MCF 10A (cell line): Measurements from ENCODE around the gene CYP2R1. TPM values are rescaled to one million over a fixed set of nuclear protein-coding genes. Genes with fewer than 3 reads are reported as not detected.

Experiments used
- BruUV-seq: library from RNA; stranded (reverse); fragments of 400-500 nt; replicated peaks from 2 replicates; lab custom pipeline; 2021; lab: Mats Ljungman, UMichigan
- CTCF ChIA-PET: fragments of 300-600 bp; sonication (Branson Sonifier 250); formaldehyde crosslinking; extraction: SDS; loops from one replicate; lab custom pipeline; 2021; ENCODE audit warnings: antibody characterized with exemption, inconsistent platforms; lab: Yijun Ruan, JAX
- POLR2A ChIA-PET: fragments of 300-600, 350-650 bp; sonication (Branson Sonifier 250); formaldehyde crosslinking; extraction: SDS; loops from one replicate; lab custom pipeline; 2020; ENCODE audit warnings: antibody characterized with exemption, inconsistent platforms; lab: Yijun Ruan, JAX
- DNase-seq: peaks from one replicate; pipeline ENCODE4 v3.0.0-alpha.2; 2018; ENCODE audit not compliant: unreplicated experiment
- H3K27ac Mint-ChIP-seq: one replicate; pipeline ENCODE4 v1.8.0; 2022; ENCODE audit warnings: mild to moderate bottlenecking, low read depth, mixed read lengths; ENCODE audit not compliant: unreplicated experiment
- H3K27me3 Mint-ChIP-seq: one replicate; pipeline ENCODE4 v1.8.0; 2022; ENCODE audit warnings: mixed read lengths; ENCODE audit not compliant: insufficient read depth, unreplicated experiment
- H3K36me3 Mint-ChIP-seq: one replicate; pipeline ENCODE4 v1.8.0; 2022; ENCODE audit warnings: mild to moderate bottlenecking, moderate library complexity, mixed read lengths; ENCODE audit not compliant: insufficient read depth, unreplicated experiment
- H3K4me1 Mint-ChIP-seq: one replicate; pipeline ENCODE4 v1.8.0; 2022; ENCODE audit warnings: mixed read lengths; ENCODE audit not compliant: insufficient read depth, unreplicated experiment
- H3K4me3 Mint-ChIP-seq: one replicate; pipeline ENCODE4 v1.8.0; 2022; ENCODE audit warnings: mild to moderate bottlenecking, moderate library complexity, mixed read lengths; ENCODE audit not compliant: unreplicated experiment
- H3K9me3 Mint-ChIP-seq: one replicate; pipeline ENCODE4 v1.8.0; 2022; ENCODE audit warnings: mixed read lengths; ENCODE audit not compliant: unreplicated experiment
- intact Hi-C: fragments of 100-400 bp; cut with micrococcal nuclease; formaldehyde crosslinking; loops from 2 replicates; pipeline ENCODE4 v1.14.1; 2022
- total RNA-seq: library from RNA; stranded (reverse); gene quantifications from 2 replicates; pipeline ENCODE4 v1.2.3, GENCODE V29; 2022
- TF ChIP-seq, protein P1 (sequence below): fragments of 200-600 bp; IDR thresholded peaks from one replicate; pipeline ENCODE4 v1.8.0; 2022; ENCODE audit warnings: antibody characterized with exemption, mild to moderate bottlenecking; ENCODE audit not compliant: unreplicated experiment

CYP2R1 gene
- total RNA-seq, 1 experiment from 2014 or later = 20.5 TPM

DNA sequence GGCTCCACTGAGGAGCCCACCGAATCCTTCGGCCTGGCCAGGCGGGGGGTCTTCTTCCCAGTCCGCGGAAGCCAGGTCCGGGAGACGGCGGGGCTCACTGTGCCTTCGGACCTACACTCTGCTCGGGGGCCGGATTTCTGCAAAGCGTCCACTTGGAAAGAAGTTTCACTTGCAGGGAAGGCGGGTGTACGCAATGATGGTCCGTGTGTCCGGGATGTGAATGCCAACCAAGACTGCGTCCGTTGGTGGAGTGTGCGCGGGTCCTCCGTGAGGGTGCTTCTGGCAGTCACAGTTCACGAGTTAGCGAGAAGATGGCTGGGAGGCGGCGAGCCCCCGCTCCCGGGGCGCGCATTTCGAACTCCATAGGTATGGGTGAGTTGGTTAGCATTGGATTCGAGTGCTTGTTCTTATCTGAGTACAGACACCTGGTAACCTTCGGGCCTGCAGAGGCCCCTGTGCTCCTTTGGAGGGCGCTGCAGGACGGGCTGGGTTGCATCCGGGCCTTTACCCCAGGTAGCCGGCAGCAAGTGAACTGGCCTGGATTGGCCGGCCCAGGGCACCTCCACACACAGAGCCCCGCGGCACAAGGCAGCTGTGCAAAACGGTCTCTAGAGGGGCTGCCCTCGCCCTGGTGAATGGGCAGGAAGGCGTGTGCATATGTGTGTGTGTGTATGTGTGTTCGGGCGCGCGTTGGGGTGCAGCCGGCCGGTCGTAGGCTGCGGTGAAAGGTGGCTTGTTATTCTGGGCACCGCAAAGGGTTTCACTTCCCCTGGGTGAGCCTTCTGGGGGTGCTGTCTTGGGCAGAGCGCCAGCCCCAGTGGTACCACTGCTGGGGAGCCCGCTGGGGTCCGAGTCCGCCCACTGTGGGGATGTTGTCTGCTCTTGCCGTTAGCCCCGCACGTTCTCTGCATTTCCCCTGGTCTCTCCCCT lies 13.3 kb upstream of the CYP2R1 start:
- ChIA-PET POLR2A (interaction anchor here (3.6 kb wide), 1 partner anchor 14 kb away, joined by 19 read pairs; the partner anchor contains the start of gene CYP2R1), CTCF (interaction anchor here (0.6 to 7.7 kb wide), 7 partner anchors 11 to 371 kb away, joined by 3 to 292 read pairs (median 44); partner anchors contain the start of genes CALCB and CYP2R1)
- no TSS peak for BruUV-seq
- Mint-ChIP-seq H3K27me3 (no peaks in the 10 kb centered on the region), H3K9me3 (no peaks in the 10 kb centered on the region), H3K4me1 (peaks cover 19% of the 10 kb centered on the region), H3K36me3 (no peaks in the 10 kb centered on the region), H3K4me3 (no peak overlapping the region), H3K27ac (no peak overlapping the region)
- DNase-seq = no peak
- TF ChIP-seq, protein P1, sequence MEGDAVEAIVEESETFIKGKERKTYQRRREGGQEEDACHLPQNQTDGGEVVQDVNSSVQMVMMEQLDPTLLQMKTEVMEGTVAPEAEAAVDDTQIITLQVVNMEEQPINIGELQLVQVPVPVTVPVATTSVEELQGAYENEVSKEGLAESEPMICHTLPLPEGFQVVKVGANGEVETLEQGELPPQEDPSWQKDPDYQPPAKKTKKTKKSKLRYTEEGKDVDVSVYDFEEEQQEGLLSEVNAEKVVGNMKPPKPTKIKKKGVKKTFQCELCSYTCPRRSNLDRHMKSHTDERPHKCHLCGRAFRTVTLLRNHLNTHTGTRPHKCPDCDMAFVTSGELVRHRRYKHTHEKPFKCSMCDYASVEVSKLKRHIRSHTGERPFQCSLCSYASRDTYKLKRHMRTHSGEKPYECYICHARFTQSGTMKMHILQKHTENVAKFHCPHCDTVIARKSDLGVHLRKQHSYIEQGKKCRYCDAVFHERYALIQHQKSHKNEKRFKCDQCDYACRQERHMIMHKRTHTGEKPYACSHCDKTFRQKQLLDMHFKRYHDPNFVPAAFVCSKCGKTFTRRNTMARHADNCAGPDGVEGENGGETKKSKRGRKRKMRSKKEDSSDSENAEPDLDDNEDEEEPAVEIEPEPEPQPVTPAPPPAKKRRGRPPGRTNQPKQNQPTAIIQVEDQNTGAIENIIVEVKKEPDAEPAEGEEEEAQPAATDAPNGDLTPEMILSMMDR = no peak
- intact Hi-C loops = no loop called here

DNA sequence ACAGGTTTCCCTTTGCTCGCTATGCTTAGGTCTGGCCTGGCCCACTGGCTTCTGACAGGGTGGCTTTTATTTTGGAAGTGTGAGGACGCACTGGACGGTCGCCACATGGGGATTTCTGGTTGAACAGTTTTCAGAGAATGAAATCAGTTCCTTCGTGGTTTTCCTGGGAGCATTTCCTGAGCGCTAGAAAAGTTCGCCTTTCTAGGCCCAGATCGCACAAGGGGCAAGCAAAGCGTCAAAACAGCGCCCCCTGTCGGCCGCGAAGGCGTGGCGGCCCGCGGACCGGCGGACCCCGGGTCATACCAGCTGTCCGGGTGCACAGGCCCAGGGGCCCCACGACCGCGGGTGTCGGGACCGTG lies 12.7 kb upstream of the CYP2R1 start:
- Mint-ChIP-seq H3K27me3 (no peaks in the 10 kb centered on the region), H3K27ac (no peak overlapping the region), H3K9me3 (no peaks in the 10 kb centered on the region), H3K4me3 (no peak overlapping the region), H3K36me3 (no peaks in the 10 kb centered on the region), H3K4me1 (peaks cover 19% of the 10 kb centered on the region)
- CTCF ChIA-PET = interaction anchor here (0.6 to 5.9 kb wide), 6 partner anchors 11 to 370 kb away, joined by 3 to 54 read pairs (median 4); partner anchors contain the start of gene CYP2R1
- no TSS peak for BruUV-seq
- intact Hi-C loops = no loop called here
- POLR2A ChIA-PET = no interaction called here
- TF ChIP-seq, protein P1 = peak; percentile 76
- DNase-seq = peak; percentile 4

- ChIA-PET CTCF (interaction anchor here (0.6 to 3.0 kb wide), 11 partner anchors 11 to 380 kb away, joined by 3 to 17 read pairs (median 3); partner anchors contain the start of gene CYP2R1), POLR2A (interaction anchor here (0.7 to 1.5 kb wide), 4 partner anchors 11 to 382 kb away, joined by 3 to 16 read pairs (median 4); partner anchors contain the start of genes CYP2R1 and PSMA1)
- BruUV-seq = no TSS peak
- no peaks in the 10 kb centered on the region for H3K36me3 Mint-ChIP-seq
- intact Hi-C loops = no loop called here
- TF ChIP-seq, protein P1 = no peak
- H3K4me1 Mint-ChIP-seq = peaks cover 9% of the 10 kb centered on the region
- H3K27ac Mint-ChIP-seq = no peak overlapping the region
- H3K27me3 Mint-ChIP-seq = no peaks in the 10 kb centered on the region
- H3K9me3 Mint-ChIP-seq = no peaks in the 10 kb centered on the region
- H3K4me3 Mint-ChIP-seq = no peak overlapping the region
- peak; percentile 85 for DNase-seq
These were observed 10.8 kb upstream of the CYP2R1 start for GRCh38 chr11:14902650-14903350.

DNA sequence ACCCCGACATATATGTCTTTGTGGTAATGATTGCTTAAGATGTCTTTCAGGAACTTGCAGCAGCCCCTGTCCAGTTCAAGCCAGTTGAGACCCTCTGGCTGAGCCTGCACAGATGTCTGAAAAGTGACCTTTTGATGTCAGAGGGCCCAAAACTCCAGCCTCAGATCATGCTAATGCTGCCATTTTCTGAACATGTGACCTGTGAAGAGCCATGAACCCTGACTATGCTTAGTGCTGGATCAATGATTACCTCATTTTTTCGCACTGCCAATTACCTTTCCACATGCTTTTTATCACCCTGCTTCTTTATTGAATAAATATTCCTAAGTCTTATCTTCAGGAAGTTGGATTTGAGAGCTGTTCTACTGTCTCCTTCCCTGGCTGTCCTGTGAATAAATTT lies 6.9 kb upstream of the CYP2R1 start:
- peaks cover 18% of the 10 kb centered on the region for H3K4me1 Mint-ChIP-seq
- DNase-seq = no peak
- TF ChIP-seq, protein P1 = no peak
- no peaks in the 10 kb centered on the region for H3K36me3 Mint-ChIP-seq
- intact Hi-C loops = no loop called here
- no peak overlapping the region for H3K27ac Mint-ChIP-seq
- POLR2A ChIA-PET = interaction anchor here (1.0 kb wide), 1 partner anchor 8 kb away, joined by 3 read pairs; no protein-coding TSS in a partner anchor
- H3K27me3 Mint-ChIP-seq = no peaks in the 10 kb centered on the region
- no peaks in the 10 kb centered on the region for H3K9me3 Mint-ChIP-seq
- no TSS peak for BruUV-seq
- H3K4me3 Mint-ChIP-seq = no peak overlapping the region
- CTCF ChIA-PET = interaction anchor here (2.3 kb wide), 1 partner anchor 8 kb away, joined by 25 read pairs; no protein-coding TSS in a partner anchor
